GM12878 (cell line): Measurements from ENCODE around the gene GPN1. TPM values are rescaled to one million over a fixed set of nuclear protein-coding genes. Genes with fewer than 3 reads are reported as not detected.
"Not testable (repeated sequence)": the region's sequence is repeated elsewhere in the genome, so short reads cannot be mapped to it uniquely, and the experiment has no call there.

Experiments
- ATAC-seq: fragments of 200-7000 bp; cut with Tn5 transposase; 3 replicates; pipeline ENCODE4 v1.9.1; 2020; ENCODE audit warnings: mild to moderate bottlenecking, moderate library complexity
- BruUV-seq: library from RNA; stranded (reverse); fragments of 400-500 nt; replicated peaks from 2 replicates; lab custom pipeline; 2021; lab: Mats Ljungman, UMichigan
- CTCF ChIA-PET: fragments of 300-600 bp; sonication (Branson Sonifier 250); formaldehyde crosslinking; extraction: SDS; loops from one replicate; lab custom pipeline; 2021; ENCODE audit warnings: inconsistent platforms; lab: Yijun Ruan, JAX
- POLR2A ChIA-PET: fragments of 350-600 bp; formaldehyde crosslinking; extraction: SDS; loops from one replicate; lab custom pipeline; 2021; ENCODE audit warnings: inconsistent platforms; lab: Charles Lee
- RAD21 ChIA-PET: fragments of 300-600 bp; sonication (Branson Sonifier 250); formaldehyde crosslinking; loops from one replicate; lab custom pipeline; 2023; ENCODE audit warnings: antibody characterized with exemption; ENCODE audit not compliant: unreplicated experiment; lab: Charles Lee
- SMC1A ChIA-PET: fragments of 300-600 bp; sonication (Branson Sonifier 250); formaldehyde crosslinking; loops from one replicate; lab custom pipeline; 2023; ENCODE audit not compliant: unreplicated experiment, uncharacterized antibody; lab: Charles Lee
- DNase-seq: peaks from one replicate; pipeline ENCODE4 v3.0.0-alpha.2; 2011; ENCODE audit warnings: low read depth, low spot score
- FAIRE-seq: peaks from 3 replicates; lab custom pipeline; 2011; peaks lifted over from hg19 to GRCh38; lab: Jason Lieb, UNC
- H2AFZ ChIP-seq: 2 replicates; pipeline ENCODE4 v1.6.0; 2011; ENCODE audit warnings: low read depth, low read length, control low read depth; ENCODE audit not compliant: control insufficient read depth
- H3K27ac ChIP-seq: 2 replicates; pipeline ENCODE4 v1.5.1; 2011; ENCODE audit warnings: control low read depth; ENCODE audit not compliant: control insufficient read depth, insufficient read depth
- H3K27me3 ChIP-seq, 2 experiments: replicated peaks in 1 of 2; 2 replicates each; pipeline versions ENCODE4 v1.6.0 to v1.6.1; 2011; ENCODE audit warnings: low read length in 1 of 2; ENCODE audit not compliant: control insufficient read depth in 2 of 2, insufficient read depth in 2 of 2
- H3K36me3 ChIP-seq, 2 experiments: 2 replicates each; pipeline ENCODE4 v1.5.1; 2011; ENCODE audit warnings: low read length in 1 of 2; ENCODE audit not compliant: control insufficient read depth in 2 of 2, insufficient read depth in 2 of 2
- H3K4me1 ChIP-seq: 2 replicates; pipeline ENCODE4 v1.6.1; 2011; ENCODE audit warnings: mild to moderate bottlenecking, low read length, moderate library complexity, mixed read lengths; ENCODE audit not compliant: control insufficient read depth, insufficient read depth
- H3K4me2 ChIP-seq: 2 replicates; pipeline ENCODE4 v1.6.0; 2011; ENCODE audit warnings: control low read depth; ENCODE audit not compliant: control insufficient read depth, insufficient read depth
- H3K4me3 ChIP-seq: fragments of 200-600 bp; sonication (generic); 2 replicates; pipeline ENCODE4 v1.5.1; 2016
- H3K79me2 ChIP-seq: 2 replicates; pipeline ENCODE4 v1.6.0; 2011; ENCODE audit warnings: low read length; ENCODE audit not compliant: control insufficient read depth, insufficient read depth
- H3K9ac ChIP-seq: 2 replicates; pipeline ENCODE4 v1.8.0; 2011; ENCODE audit warnings: low read length, control low read depth, mixed read lengths; ENCODE audit not compliant: control insufficient read depth, insufficient read depth
- H3K9me3 ChIP-seq: replicated peaks from 3 replicates; pipeline ENCODE4 v1.5.1; 2011; ENCODE audit warnings: mild to moderate bottlenecking, low read length; ENCODE audit not compliant: control insufficient read depth, insufficient read depth
- H4K20me1 ChIP-seq: 2 replicates; pipeline ENCODE4 v1.6.0; 2011; ENCODE audit not compliant: control insufficient read depth, insufficient read depth
- WGBS: methylation state at CpG from one replicate; pipeline ENCODE4 v1.1.6; 2016; ENCODE audit warnings: low lambda C conversion rate; ENCODE audit not compliant: insufficient replicate concordance, insufficient coverage; ENCODE audit errors: missing lambda C conversion rate; 5-methylcytosine and 5-hydroxymethylcytosine counted together
- in situ Hi-C: fragments of 300-500 bp; cut with MboI; formaldehyde crosslinking; loops from 9 replicates; pipeline ENCODE4 v1.14.3; 2018; ENCODE audit warnings: mixed read lengths
- intact Hi-C: fragments of 100-400 bp; cut with micrococcal nuclease; formaldehyde crosslinking; loops from one replicate; pipeline ENCODE4 v1.14.2; 2022; ENCODE audit not compliant: unreplicated experiment
- polyA plus RNA-seq, 11 experiments: library from polyadenylated mRNA; depleted of rRNA in 4 of 11; unstranded in 6 of 11; stranded (reverse) in 5 of 11; fragments of >200 nt; fragmentation: Nextera tagmentation in 4 of 11; fragmentation: Illumina TruSeq in 1 of 11; extraction: Ambion mirVana in 4 of 11; extraction: Trizol in 1 of 11; gene quantifications; 1 replicate in 1 of 11; 2 replicates in 10 of 11; pipeline versions ENCODE4 v1.2.1 to v1.2.3, GENCODE V29; 2011 to 2016; ENCODE audit warnings: inconsistent platforms in 2 of 11, missing spikeins in 2 of 11, low read depth in 1 of 11
- total RNA-seq, 4 experiments: library from RNA; depleted of rRNA in 3 of 4; stranded (reverse); fragments of >200 nt in 3 of 4; fragmentation: Illumina TruSeq in 1 of 4; extraction: Trizol in 1 of 4; gene quantifications; 2 replicates each; pipeline versions ENCODE4 v1.2.1 to v1.2.3, GENCODE V29; 2013 to 2021

GPN1 gene
- total and polyA plus RNA-seq, 10 of the 15 experiments (the other 5 are each of a cell fraction or from before 2014, with no cell fraction given) = 32.1 to 108 (median 60.4) TPM

DNA sequence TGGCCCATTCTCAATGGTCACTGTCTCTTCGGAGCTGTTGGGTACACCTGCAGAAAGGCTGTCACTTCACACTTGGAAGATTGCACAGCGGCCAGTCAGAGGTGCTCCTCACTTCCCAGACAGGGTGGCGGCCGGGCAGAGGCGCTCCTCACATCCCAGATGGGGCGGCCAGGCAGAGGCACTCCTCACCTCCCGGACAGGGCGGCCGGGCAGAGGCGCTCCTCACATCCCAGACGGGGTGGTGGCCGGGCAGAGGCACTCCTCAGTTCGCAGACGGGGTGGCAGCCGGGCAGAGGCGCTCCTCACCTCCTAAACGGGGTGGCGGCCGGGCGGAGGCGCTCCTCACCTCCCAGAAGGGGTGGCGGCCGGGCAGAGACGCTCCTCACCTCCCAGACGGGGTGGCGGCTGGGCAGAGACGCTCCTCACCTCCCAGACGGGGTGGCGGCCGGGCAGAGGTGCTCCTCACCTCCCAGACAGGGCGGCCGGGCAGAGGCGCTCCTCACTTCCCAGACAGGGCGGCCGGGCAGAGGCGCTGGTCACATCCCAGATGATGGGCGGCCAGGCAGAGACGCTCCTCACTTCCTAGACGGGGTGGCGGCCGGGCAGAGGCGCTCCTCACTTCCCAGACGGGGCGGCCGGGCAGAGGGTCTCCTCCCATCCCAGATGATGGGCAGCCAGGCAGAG is 34.7 kb upstream of the GPN1 start:
- H3K36me3 ChIP-seq, H3K9ac ChIP-seq, ATAC-seq, H3K4me1 ChIP-seq, SMC1A ChIA-PET, DNase-seq, H3K4me3 ChIP-seq, H3K27ac ChIP-seq, intact Hi-C loops, RAD21 ChIA-PET, H4K20me1 ChIP-seq, H3K27me3 ChIP-seq, BruUV-seq, in situ Hi-C loops, H2AFZ ChIP-seq, H3K4me2 ChIP-seq, FAIRE-seq: not testable (repeated sequence)
- H3K79me2 ChIP-seq = peaks cover 58% of the 10 kb centered on the region
- H3K9me3 ChIP-seq = peaks cover 13% of the 10 kb centered on the region
- 97% methylated on average over 39 of the region's 45 CpGs for WGBS
- ChIA-PET POLR2A (interaction anchor here (0.7 kb wide), 1 partner anchor 193 kb away, joined by 3 read pairs; no protein-coding TSS in a partner anchor), CTCF (interaction anchor here (1.1 kb wide), 1 partner anchor 9 kb away, joined by 3 read pairs; no protein-coding TSS in a partner anchor)

DNA sequence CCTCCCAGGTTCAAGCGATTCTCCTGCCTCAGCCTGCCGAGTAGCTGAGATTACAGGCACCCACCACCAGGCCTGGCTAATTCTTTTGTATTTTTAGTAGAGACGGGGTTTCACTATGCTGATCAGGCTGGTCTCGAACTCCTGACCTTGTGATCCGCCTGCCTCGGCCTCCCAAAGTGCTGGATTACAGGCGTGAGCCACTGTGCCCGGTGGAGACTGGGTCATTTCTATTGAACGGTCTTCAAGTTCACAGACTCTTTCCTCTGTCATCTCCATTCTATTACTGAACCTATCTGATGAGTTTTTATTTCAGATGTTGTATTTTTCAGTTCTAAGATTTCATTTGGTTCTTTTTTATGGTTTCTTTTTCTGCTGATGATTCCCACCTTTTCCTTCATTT is 33.4 kb upstream of the GPN1 start:
- H2AFZ ChIP-seq, DNase-seq, POLR2A ChIA-PET, H4K20me1 ChIP-seq, H3K4me3 ChIP-seq, in situ Hi-C loops, intact Hi-C loops, H3K4me2 ChIP-seq, H3K27ac ChIP-seq, H3K4me1 ChIP-seq, ATAC-seq, FAIRE-seq, CTCF ChIA-PET, H3K9ac ChIP-seq, RAD21 ChIA-PET, SMC1A ChIA-PET, H3K27me3 ChIP-seq, BruUV-seq: not testable (repeated sequence)
- Histone ChIP-seq H3K36me3 (peaks cover 5 to 18% of the 10 kb centered on the region in 2 experiments), H3K79me2 (peaks cover 46% of the 10 kb centered on the region), H3K9me3 (peaks cover 13% of the 10 kb centered on the region; the same call in 2 of the 3 replicates)
- WGBS = 93% methylated on average over 9 of the region's 9 CpGs
